K562 (cell line): ENCODE results near the gene OR5AU1. TPM values are rescaled to one million over a fixed set of nuclear protein-coding genes. Genes with fewer than 3 reads are reported as not detected.

Experiments used
- ATAC-seq: fragments of 200-7000 bp; cut with Tn5 transposase; 3 replicates; pipeline ENCODE4 v1.9.1; 2020; ENCODE audit warnings: moderate library complexity
- Bru-seq: library from RNA; stranded (reverse); fragments of 400-500 nt; gene quantifications from one replicate; lab custom pipeline; 2021; lab: Mats Ljungman, UMichigan
- BruChase-seq, 2 experiments: library from RNA; stranded (reverse); fragments of 400-500 nt; gene quantifications; one replicate each; lab custom pipeline; 2021; lab: Mats Ljungman, UMichigan
- BruUV-seq: library from RNA; stranded (reverse); fragments of 400-500 nt; replicated peaks from 2 replicates; lab custom pipeline; 2021; lab: Mats Ljungman, UMichigan
- CTCF ChIA-PET: fragments of 300-600 bp; formaldehyde crosslinking; extraction: SDS; loops from one replicate; lab custom pipeline; 2021; ENCODE audit warnings: low intra/inter-chr PET ratio; lab: Yijun Ruan, JAX
- POLR2A ChIA-PET: fragments of 300-600, 350-650 bp; sonication (Branson Sonifier 250); formaldehyde crosslinking; extraction: SDS; loops from one replicate; lab custom pipeline; 2021; ENCODE audit warnings: antibody characterized with exemption, inconsistent platforms; lab: Yijun Ruan, JAX
- DNase-seq, 4 experiments: peaks; one replicate each; pipeline versions ENCODE4 v3.0.0 to v3.0.0-alpha.2; 2011 to 2018; ENCODE audit warnings: low spot score in 3 of 4, mixed read lengths in 3 of 4; ENCODE audit errors: extremely low read depth in 1 of 4
- FAIRE-seq: peaks from 2 replicates; lab custom pipeline; 2011; peaks lifted over from hg19 to GRCh38; lab: Jason Lieb, UNC
- H2AFZ ChIP-seq: 2 replicates; pipeline ENCODE4 v1.6.0; 2011; ENCODE audit warnings: low read depth, low read length, control low read depth, inconsistent platforms
- H3K27ac ChIP-seq: fragments of 200-600 bp; 3 replicates; pipeline ENCODE4 v1.8.0; 2011; ENCODE audit warnings: low read depth, mild to moderate bottlenecking, control low read depth, inconsistent platforms, low read length, moderate library complexity, mixed read lengths; ENCODE audit errors: extremely low read depth
- H3K27me3 ChIP-seq, 2 experiments: fragments of 300-600 bp in 1 of 2; 2 replicates in 1 of 2; 3 replicates in 1 of 2; pipeline versions ENCODE4 v1.6.0 to v1.8.0; 2011; ENCODE audit warnings: inconsistent platforms in 2 of 2, low read length in 2 of 2, mild to moderate bottlenecking in 1 of 2, mixed read lengths in 1 of 2, moderate library complexity in 1 of 2; ENCODE audit not compliant: control insufficient read depth in 2 of 2, insufficient read depth in 2 of 2
- H3K36me3 ChIP-seq: fragments of 300-600 bp; 3 replicates; pipeline ENCODE4 v1.8.0; 2011; ENCODE audit warnings: mild to moderate bottlenecking, low read length, inconsistent platforms; ENCODE audit not compliant: control insufficient read depth, insufficient read depth
- H3K4me1 ChIP-seq, 2 experiments: fragments of 200-600 bp in 1 of 2; replicated peaks in 1 of 2; 2 replicates in 1 of 2; 3 replicates in 1 of 2; pipeline versions ENCODE4 v1.5.1 to v1.8.0; 2011; ENCODE audit warnings: inconsistent platforms in 2 of 2, low read length in 2 of 2, mild to moderate bottlenecking in 1 of 2, mixed read lengths in 1 of 2, moderate library complexity in 1 of 2; ENCODE audit not compliant: control insufficient read depth in 2 of 2, insufficient read depth in 2 of 2
- H3K4me2 ChIP-seq: 2 replicates; pipeline ENCODE4 v1.6.1; 2011; ENCODE audit warnings: low read length, control low read depth, inconsistent platforms, mixed read lengths; ENCODE audit not compliant: insufficient read depth
- H3K4me3 ChIP-seq: fragments of 200-600 bp; sonication (generic), shearing (Covaris generic); 2 replicates; pipeline ENCODE4 v1.5.1; 2016; ENCODE audit warnings: control low read depth, inconsistent platforms
- H3K79me2 ChIP-seq: fragments of 200-600 bp; 3 replicates; pipeline ENCODE4 v1.8.0; 2011; ENCODE audit warnings: low read length, inconsistent platforms; ENCODE audit not compliant: control insufficient read depth, insufficient read depth
- H3K9ac ChIP-seq, 2 experiments: 2 replicates each; pipeline versions ENCODE4 v1.6.0 to v1.6.1; 2011; ENCODE audit warnings: low read depth in 2 of 2, low read length in 2 of 2, control low read depth in 1 of 2, inconsistent platforms in 1 of 2, mild to moderate bottlenecking in 1 of 2, mixed read lengths in 1 of 2; ENCODE audit not compliant: insufficient read depth in 1 of 2
- H3K9me1 ChIP-seq: one replicate; pipeline ENCODE4 v1.6.0; 2011; ENCODE audit warnings: inconsistent platforms, mild to moderate bottlenecking, low read length, moderate library complexity; ENCODE audit not compliant: control insufficient read depth, insufficient read depth
- H3K9me3 ChIP-seq: replicated peaks from 2 replicates; pipeline ENCODE4 v1.5.1; 2011; ENCODE audit warnings: low read depth, low read length, inconsistent platforms; ENCODE audit not compliant: control insufficient read depth, insufficient read depth
- H4K20me1 ChIP-seq: replicated peaks from 2 replicates; pipeline ENCODE4 v1.6.1; 2011; ENCODE audit warnings: low read length, inconsistent platforms, mixed read lengths; ENCODE audit not compliant: control insufficient read depth, insufficient read depth
- ESRRB ChIP-seq: fragments of 250-450 bp; sonication (Bioruptor Pico); IDR thresholded peaks from 2 replicates; pipeline ENCODE4 v1.5.0; 2020; ENCODE audit warnings: mild to moderate bottlenecking, moderate library complexity, borderline replicate concordance
- FIP1L1 ChIP-seq: fragments of 200-400 bp; formaldehyde crosslinking; IDR thresholded peaks from 2 replicates; pipeline ENCODE4 v1.6.1; 2018; ENCODE audit warnings: mild to moderate bottlenecking, low read depth, low read length; ENCODE audit not compliant: poor library complexity, severe bottlenecking
- GATAD2B ChIP-seq: fragments of 450-650 bp; IDR thresholded peaks from 2 replicates; pipeline ENCODE4 v1.6.1; 2017; ENCODE audit warnings: mild to moderate bottlenecking, borderline replicate concordance
- ILF3 ChIP-seq: fragments of 450-650 bp; IDR thresholded peaks from 2 replicates; pipeline ENCODE4 v1.6.1; 2018; ENCODE audit warnings: antibody characterized with exemption, mild to moderate bottlenecking, moderate library complexity, borderline replicate concordance
- JUNB ChIP-seq: fragments of 450-650 bp; formaldehyde crosslinking; conservative IDR thresholded peaks from 2 replicates; pipeline ENCODE4 v1.4.0; 2020; ENCODE audit warnings: mild to moderate bottlenecking
- NCOA6 ChIP-seq: fragments of 450-650 bp; IDR thresholded peaks from 2 replicates; pipeline ENCODE4 v1.6.1; 2017; ENCODE audit warnings: mild to moderate bottlenecking
- PTTG1 ChIP-seq: fragments of 450-650 bp; IDR thresholded peaks from 2 replicates; pipeline ENCODE4 v1.6.1; 2016; ENCODE audit warnings: low read depth, mild to moderate bottlenecking, missing genetic modification characterization, missing compliant biosample characterization
- SMAD3 ChIP-seq: fragments of 450-650 bp; formaldehyde crosslinking; conservative IDR thresholded peaks from 2 replicates; pipeline ENCODE4 v1.4.0; 2020; ENCODE audit warnings: mild to moderate bottlenecking
- SP2 ChIP-seq: IDR thresholded peaks from 2 replicates; pipeline ENCODE4 v1.6.1; 2011; ENCODE audit warnings: mild to moderate bottlenecking, low read depth, low read length, moderate library complexity; ENCODE audit not compliant: poor library complexity, severe bottlenecking; ENCODE audit errors: extremely low read depth
- TRIM24 ChIP-seq, 2 experiments: fragments of 450-650 bp; IDR thresholded peaks; 2 replicates each; pipeline ENCODE4 v1.6.1; 2016
- XRCC5 ChIP-seq: fragments of 200-400 bp; formaldehyde crosslinking; IDR thresholded peaks from 2 replicates; pipeline ENCODE4 v1.6.1; 2017; ENCODE audit warnings: low read depth, mild to moderate bottlenecking, low read length
- ZNF384 ChIP-seq: IDR thresholded peaks from 2 replicates; pipeline ENCODE4 v1.6.1; 2012; ENCODE audit warnings: low read depth, low read length, improper control_type of control experiment
- ZNF551 ChIP-seq: fragments of 250-450 bp; sonication (Bioruptor Pico); IDR thresholded peaks from 2 replicates; pipeline ENCODE4 v1.5.0; 2021; ENCODE audit warnings: mild to moderate bottlenecking, moderate library complexity
- in situ Hi-C: fragments of 300-500 bp; cut with MboI; formaldehyde crosslinking; loops from 4 replicates; pipeline ENCODE4 v1.15.0; 2018; ENCODE audit warnings: inconsistent platforms, mixed read lengths
- intact Hi-C: fragments of 100-400 bp; cut with micrococcal nuclease; formaldehyde crosslinking; loops from 2 replicates; pipeline ENCODE4 v1.14.2; 2022
- long read RNA-seq, 3 experiments: library from polyadenylated mRNA in 2 of 3; library from RNA in 1 of 3; unstranded in 2 of 3; stranded (forward) in 1 of 3; transcript quantifications; one replicate each; pipeline ENCODE4 v2.0.0, GENCODE V29; 2019 to 2022
- polyA minus RNA-seq, 3 experiments: library from RNA; depleted of rRNA, polyadenylated mRNA; stranded (reverse); fragments of >200 nt; gene quantifications; 2 replicates each; pipeline ENCODE4 v1.2.3, GENCODE V29; 2011
- polyA plus RNA-seq, 8 experiments: library from polyadenylated mRNA; depleted of rRNA in 4 of 8; stranded (reverse) in 5 of 8; unstranded in 3 of 8; fragments of >200 nt; fragmentation: Nextera tagmentation in 2 of 8; fragmentation: Illumina TruSeq in 1 of 8; extraction: Ambion mirVana in 2 of 8; extraction: Trizol in 1 of 8; gene quantifications; 2 replicates each; pipeline versions ENCODE4 v1.2.1 to v1.2.3, GENCODE V29; 2011 to 2014; ENCODE audit warnings: inconsistent platforms in 1 of 8, missing spikeins in 1 of 8
- total RNA-seq, 7 experiments: library from RNA; depleted of rRNA in 6 of 7; stranded (reverse); fragments of >200 nt in 6 of 7; fragmentation: Illumina TruSeq in 2 of 7; extraction: Trizol in 2 of 7; gene quantifications; 2 replicates each; pipeline versions ENCODE4 v1.2.1 to v1.2.3, GENCODE V29; 2011 to 2021; ENCODE audit warnings: low replicate concordance in 1 of 7
- TF ChIP-seq, protein P1 (sequence below): sonication (generic); formaldehyde crosslinking; IDR thresholded peaks from 2 replicates; pipeline ENCODE4 v1.8.1; 2023; ENCODE audit warnings: missing genetic modification reagents, mild to moderate bottlenecking, borderline replicate concordance
- TF ChIP-seq, protein P2 (sequence below): fragments of 250-450 bp; sonication (Bioruptor Pico); IDR thresholded peaks from 2 replicates; pipeline ENCODE4 v1.8.0; 2021; ENCODE audit warnings: moderate library complexity, mild to moderate bottlenecking, inconsistent platforms

The OR5AU1 gene
- not detected in 2 replicates for total RNA-seq (2011; cell fraction: chromatin; rRNA removed; ENCODE audit: low replicate concordance)
- total RNA-seq (2011; cell fraction: nucleolus; rRNA removed), result not detected in 2 replicates
- total RNA-seq (2011; cell fraction: nucleoplasm; rRNA removed), result not detected in 2 replicates
- not detected in 2 replicates for total RNA-seq (2014; rRNA removed)
- total RNA-seq (2014; rRNA removed; fragmentation: Illumina TruSeq; extraction: Trizol), result not detected in 2 replicates
- not detected in 2 replicates for total RNA-seq (2015; rRNA removed; fragmentation: Illumina TruSeq; extraction: Trizol)
- total RNA-seq (2021), result not detected in 2 replicates
- polyA plus RNA-seq (2011; rRNA removed), result not detected in 2 replicates
- not detected in 2 replicates for polyA plus RNA-seq (2011; cell fraction: cytosol; rRNA removed)
- not detected in 2 replicates for polyA plus RNA-seq (2011; cell fraction: nucleus; rRNA removed)
- polyA plus RNA-seq (2012), result not detected in 2 replicates
- not detected in 2 replicates for polyA plus RNA-seq (2014; fragmentation: Illumina TruSeq; extraction: Trizol)
- not detected for polyA plus RNA-seq (2014; fragmentation: Nextera tagmentation; extraction: Ambion mirVana)
- not detected in 2 replicates for polyA plus RNA-seq (2014; rRNA removed)
- polyA minus RNA-seq (2011; rRNA and poly(A)+ RNA removed), result 0.06 TPM in 1 of 2 replicates, not detected in the other
- polyA minus RNA-seq (2011; cell fraction: cytosol; rRNA and poly(A)+ RNA removed), result not detected in 2 replicates
- not detected in 2 replicates for polyA minus RNA-seq (2011; cell fraction: nucleus; rRNA and poly(A)+ RNA removed)
- Bru-seq, nascent RNA, result percentile 8 among the genes with signal in this experiment
- percentile 22 among the genes with signal in this experiment for BruChase-seq, experiment 1, labeled RNA remaining after a 2-hour chase
- percentile 22 among the genes with signal in this experiment for BruChase-seq, experiment 2, labeled RNA remaining after a 6-hour chase
- long read RNA-seq, experiment 1, result 0 reads
- long read RNA-seq, experiment 2, result 0 reads
- long read RNA-seq, experiment 3, result 0 reads

DNA sequence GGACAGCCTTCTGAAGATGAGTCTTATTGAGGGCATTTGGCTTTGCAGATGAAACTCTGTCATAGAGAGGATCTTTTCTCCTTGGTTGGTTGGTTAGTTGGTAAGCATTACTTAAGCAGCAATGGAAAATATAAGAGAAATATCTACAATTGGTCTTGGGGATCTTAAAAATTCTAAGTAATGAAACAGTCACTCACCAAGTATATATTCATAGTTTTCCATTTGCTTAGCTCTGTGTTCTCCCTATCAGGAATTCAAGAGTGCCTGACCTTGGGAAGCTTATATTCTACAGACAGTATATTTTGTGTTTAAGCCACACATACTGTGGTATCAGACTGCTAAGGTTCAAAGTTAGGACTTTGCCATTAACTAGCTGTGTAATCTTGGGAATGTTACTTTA, at the start of gene OR5AU1:
Gene OR5AU1 (minus strand): TSS at position 101 of the 400 bp plus-strand sequence. CDS start 191 bp downstream, outside the sequence.
- H3K27me3 ChIP-seq, result peaks cover 0 to 10% of the 10 kb centered on the region in 2 experiments; a peak in 1 of 5 replicates
- ChIA-PET POLR2A (interaction anchor here (1.1 to 1.6 kb wide), 2 partner anchors 9 kb away, joined by 3 to 5 read pairs; no protein-coding TSS in a partner anchor), CTCF (no interaction called here)
- H3K4me3 ChIP-seq, result no peak within 1 kb of the TSS
- intact Hi-C loops (no loop called here), in situ Hi-C loops (no loop called here)
- FAIRE-seq (no peak), ATAC-seq (no peak), DNase-seq (no peak)
- peaks cover 0 to 6% of the 10 kb centered on the region in 2 experiments; a peak in 3 of 5 replicates for H3K4me1 ChIP-seq
- H2AFZ ChIP-seq, result peak within 1 kb of the TSS; percentile 40
- H3K9me3 ChIP-seq, result no peaks in the 10 kb centered on the region
- H3K36me3 ChIP-seq, result no peaks in the 10 kb centered on the region
- peak within 1 kb of the TSS; percentile 32 for H3K4me2 ChIP-seq
- H3K9me1 ChIP-seq, result no peaks in the 10 kb centered on the region
- BruUV-seq, result no TSS peak
- H3K9ac ChIP-seq, result no peak within 1 kb of the TSS
- H4K20me1 ChIP-seq, result no peaks in the 10 kb centered on the region
- H3K27ac ChIP-seq, result no peak within 1 kb of the TSS
- no peaks in the 10 kb centered on the region for H3K79me2 ChIP-seq
- TF ChIP-seq JUNB (CRISPR knock-in tag) (no peak), SMAD3 (CRISPR knock-in tag) (no peak), PTTG1 (tag) (no peak), SP2 (no peak), NCOA6 (no peak), ZNF551 (no peak), GATAD2B (no peak), ESRRB (CRISPR knock-in tag) (no peak), XRCC5 (no peak), ILF3 (no peak), ZNF384 (no peak), TRIM24 (IDR thresholded peaks at IDR 0.05) (no peak), FIP1L1 (no peak)
- TF ChIP-seq, protein P1, sequence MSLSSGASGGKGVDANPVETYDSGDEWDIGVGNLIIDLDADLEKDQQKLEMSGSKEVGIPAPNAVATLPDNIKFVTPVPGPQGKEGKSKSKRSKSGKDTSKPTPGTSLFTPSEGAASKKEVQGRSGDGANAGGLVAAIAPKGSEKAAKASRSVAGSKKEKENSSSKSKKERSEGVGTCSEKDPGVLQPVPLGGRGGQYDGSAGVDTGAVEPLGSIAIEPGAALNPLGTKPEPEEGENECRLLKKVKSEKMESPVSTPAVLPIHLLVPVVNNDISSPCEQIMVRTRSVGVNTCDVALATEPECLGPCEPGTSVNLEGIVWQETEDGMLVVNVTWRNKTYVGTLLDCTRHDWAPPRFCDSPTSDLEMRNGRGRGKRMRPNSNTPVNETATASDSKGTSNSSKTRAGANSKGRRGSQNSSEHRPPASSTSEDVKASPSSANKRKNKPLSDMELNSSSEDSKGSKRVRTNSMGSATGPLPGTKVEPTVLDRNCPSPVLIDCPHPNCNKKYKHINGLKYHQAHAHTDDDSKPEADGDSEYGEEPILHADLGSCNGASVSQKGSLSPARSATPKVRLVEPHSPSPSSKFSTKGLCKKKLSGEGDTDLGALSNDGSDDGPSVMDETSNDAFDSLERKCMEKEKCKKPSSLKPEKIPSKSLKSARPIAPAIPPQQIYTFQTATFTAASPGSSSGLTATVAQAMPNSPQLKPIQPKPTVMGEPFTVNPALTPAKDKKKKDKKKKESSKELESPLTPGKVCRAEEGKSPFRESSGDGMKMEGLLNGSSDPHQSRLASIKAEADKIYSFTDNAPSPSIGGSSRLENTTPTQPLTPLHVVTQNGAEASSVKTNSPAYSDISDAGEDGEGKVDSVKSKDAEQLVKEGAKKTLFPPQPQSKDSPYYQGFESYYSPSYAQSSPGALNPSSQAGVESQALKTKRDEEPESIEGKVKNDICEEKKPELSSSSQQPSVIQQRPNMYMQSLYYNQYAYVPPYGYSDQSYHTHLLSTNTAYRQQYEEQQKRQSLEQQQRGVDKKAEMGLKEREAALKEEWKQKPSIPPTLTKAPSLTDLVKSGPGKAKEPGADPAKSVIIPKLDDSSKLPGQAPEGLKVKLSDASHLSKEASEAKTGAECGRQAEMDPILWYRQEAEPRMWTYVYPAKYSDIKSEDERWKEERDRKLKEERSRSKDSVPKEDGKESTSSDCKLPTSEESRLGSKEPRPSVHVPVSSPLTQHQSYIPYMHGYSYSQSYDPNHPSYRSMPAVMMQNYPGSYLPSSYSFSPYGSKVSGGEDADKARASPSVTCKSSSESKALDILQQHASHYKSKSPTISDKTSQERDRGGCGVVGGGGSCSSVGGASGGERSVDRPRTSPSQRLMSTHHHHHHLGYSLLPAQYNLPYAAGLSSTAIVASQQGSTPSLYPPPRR, result no peak
- TF ChIP-seq, protein P2, sequence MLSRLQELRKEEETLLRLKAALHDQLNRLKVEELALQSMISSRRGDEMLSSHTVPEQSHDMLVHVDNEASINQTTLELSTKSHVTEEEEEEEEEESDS (CRISPR knock-in tag), result no peak
